Measurements from ENCODE around the gene PLEKHG4.

PLEKHG4 gene

DNA sequence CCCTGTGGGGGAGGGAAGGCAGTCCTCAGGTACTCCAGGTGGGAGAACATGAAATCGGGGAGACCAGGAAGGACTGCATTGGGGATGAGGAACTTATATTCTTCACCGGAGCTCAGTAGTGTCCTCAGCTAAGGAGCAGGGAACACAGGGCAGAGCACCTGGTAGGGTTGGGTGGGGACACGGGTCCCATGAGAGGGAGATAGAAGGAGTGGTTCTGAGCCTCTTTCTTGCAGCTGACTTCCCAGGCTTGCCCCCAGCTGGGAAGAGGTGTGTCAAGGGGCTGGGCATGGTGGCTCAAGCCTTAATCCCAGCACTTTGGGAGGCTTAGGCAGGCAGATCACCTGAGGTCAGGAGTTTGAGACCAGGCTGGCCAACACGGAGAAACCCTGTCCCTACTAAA is 34.1 kb upstream of the PLEKHG4 start:
- no peak for DNase-seq

DNA sequence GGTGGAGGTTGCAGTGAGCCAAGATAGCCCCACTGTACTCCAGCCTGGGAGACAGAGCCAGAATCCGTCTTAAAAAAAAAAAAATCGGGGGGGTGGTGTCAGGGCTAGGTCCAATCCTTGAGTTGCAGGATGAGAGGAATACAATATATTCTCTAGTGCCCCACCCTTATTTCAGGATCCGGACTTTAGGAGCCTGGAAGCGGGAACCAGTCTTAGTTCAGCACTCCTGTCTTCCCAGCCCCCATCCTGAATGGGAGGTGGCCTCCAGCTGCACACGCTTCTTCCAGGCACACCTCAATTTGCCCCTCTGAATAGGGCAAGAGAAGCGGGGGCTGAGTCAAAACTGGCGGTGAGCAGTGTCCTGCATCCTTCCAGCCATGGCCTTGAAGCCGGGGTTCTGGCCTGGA is 33.7 kb upstream of the PLEKHG4 start:
- no peak for DNase-seq

DNA sequence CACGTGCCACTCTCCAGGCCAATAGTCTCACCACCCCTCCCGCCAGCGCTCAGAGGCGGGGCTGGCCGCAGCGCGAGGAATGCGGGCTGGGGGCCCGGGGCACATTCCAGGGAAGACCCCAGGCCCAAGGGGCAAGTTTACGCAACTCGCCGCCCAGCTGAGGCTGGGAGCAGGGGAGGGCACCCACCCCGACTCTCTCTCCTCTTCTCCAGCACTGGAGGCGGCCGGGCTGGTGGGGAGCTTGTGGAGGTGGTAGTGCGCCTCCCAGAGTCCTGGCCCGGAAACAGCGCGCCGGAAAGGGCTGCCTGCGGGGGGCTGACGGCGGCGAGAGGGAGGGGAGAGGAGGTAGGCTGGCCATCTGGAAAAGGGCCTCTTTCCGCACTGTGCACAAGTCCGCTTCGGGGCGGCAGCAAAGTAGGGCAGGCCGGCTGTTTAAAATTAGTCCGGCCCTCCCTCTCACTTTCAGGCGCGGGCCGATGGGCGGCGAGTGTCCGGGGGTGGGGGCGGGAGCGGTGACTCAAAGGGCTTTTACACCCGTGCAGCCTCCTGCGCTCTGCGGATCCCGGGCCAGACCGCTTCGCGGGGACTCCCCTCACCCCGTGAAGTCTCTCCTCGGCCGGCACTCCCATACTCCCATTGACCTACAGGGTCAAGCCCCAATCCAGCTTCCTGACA is 33.1 kb upstream of the PLEKHG4 start:
- DNase-seq, result peak; percentile 45

- DNase-seq, result peak; percentile 67
Observed at GRCh38 chr16:67246756-67247191, 32.6 kb upstream of the PLEKHG4 start.

GRCh38 chr16:67247192-67248072 is 31.9 kb upstream of the PLEKHG4 start, which contains the start of gene FHOD1:
TSS of gene FHOD1 (minus strand) at chr16:67247481. CDS start at chr16:67247410, 71 bp downstream.
- DNase-seq, result peak; percentile 98

DNA sequence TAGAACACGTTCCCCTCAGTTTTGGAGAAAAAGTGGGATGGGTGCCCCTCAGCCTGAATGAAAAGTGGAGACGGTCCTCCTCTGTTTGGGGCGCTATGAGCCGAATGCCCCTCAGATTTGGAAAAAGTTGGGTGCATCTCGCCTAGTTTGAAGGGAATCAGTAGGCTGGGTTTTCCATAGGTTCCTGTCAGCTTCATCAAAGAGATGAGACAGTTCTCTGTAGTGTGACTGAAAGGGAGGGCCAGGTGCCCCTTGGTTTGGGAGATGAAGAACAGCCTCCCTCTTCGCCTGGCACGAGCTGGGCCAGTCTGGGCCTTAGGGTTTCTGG is 31.3 kb upstream of the PLEKHG4 start:
- DNase-seq, result no peak

- peak; percentile 39 for DNase-seq
Observed at GRCh38 chr16:67248401-67249177, 30.7 kb upstream of the PLEKHG4 start, which contains the start of gene SLC9A5. TSS of gene SLC9A5 (plus strand) at chr16:67248979. CDS start at chr16:67249015, 36 bp downstream.

DNA sequence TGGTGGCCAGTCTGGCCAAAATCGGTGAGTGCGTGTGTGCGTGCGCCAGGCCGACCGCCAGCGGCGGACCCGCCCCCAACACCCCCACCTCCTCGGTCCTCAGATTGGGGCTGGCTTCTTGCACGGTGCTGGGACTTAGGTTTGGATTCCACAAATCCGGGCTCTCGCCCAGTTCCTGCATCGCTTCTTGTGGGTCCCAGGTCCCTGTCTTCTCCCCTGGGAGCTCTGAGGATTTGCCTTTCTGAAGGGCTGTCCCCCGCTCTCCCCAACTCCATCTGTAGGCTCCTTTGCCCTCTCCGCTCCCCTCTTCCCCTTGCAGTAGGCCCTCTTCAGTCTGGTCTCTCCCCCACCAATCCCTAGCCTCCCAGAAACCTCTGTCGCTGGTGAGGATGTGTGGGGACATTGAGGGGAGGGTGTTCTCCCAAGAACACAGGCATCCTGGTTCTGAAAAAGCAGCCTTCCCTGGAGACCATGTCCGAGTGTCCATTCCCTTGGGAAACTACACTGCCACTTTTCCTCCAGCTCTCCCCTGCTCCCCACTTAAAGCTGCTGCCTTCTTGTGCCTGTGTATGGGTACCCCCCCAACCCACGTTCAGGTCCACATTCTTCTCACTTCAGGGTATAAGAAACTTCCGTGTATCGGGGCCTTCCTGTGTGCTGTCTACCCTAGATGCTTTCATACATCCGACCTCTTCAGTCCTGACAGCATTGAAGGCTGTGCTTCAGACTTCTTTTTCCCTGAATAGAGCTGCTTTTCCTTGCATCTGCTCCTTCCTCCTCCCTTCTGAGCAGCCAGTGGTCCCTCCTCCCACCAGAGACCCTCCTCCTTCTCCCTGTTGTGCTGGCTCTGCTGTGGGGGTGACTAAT is 29.9 kb upstream of the PLEKHG4 start:
- DNase-seq, result no peak

GRCh38 chr16:67250045-67250327 is 29.3 kb upstream of the PLEKHG4 start:
- DNase-seq, result no peak

DNA sequence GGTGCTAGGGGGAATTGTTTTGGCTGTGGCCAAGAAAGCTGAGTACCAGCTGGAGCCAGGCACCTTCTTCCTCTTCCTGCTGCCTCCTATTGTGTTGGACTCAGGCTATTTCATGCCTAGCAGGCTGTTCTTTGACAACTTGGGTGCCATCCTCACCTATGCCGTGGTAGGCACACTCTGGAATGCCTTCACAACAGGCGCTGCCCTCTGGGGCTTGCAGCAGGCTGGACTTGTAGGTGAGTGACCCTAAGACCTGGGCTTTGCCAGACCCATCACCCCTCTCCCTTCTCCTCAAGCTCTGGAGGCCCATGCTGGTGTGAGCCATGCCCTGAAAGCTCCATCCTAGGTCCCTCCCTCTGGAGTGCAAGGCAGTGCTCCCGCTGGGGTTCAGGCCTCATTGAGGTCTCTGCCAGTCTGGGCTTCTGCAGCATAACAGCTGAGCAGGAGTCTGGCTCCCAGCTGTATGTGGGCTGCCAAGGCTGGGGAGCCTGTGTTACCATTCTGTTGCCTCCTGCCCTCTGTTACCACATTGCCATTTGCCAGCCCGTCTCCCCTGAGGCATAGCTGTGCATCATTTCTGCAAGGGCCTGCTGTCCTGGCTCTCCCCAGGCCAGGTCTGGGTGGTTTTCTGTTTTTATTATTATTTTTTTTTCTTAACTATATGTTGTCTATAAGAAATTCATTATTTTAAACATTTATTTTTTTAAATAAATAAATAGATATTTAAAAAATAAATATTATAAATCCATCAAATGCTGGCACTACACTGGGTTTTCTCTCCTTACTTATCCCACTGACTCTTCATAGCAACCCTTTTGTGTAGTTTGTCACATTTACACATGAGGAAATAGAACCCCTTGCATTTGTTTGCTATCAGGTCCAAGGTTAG is 26.5 kb upstream of the PLEKHG4 start:
- no peak for DNase-seq

- DNase-seq, result no peak
Observed at GRCh38 chr16:67254801-67255552, 24.4 kb upstream of the PLEKHG4 start.

- DNase-seq, result no peak
Observed at GRCh38 chr16:67255553-67256221, 23.6 kb upstream of the PLEKHG4 start.

- no peak for DNase-seq
Observed at GRCh38 chr16:67256701-67257230, 22.6 kb upstream of the PLEKHG4 start.

GRCh38 chr16:67257486-67258160 is 21.7 kb upstream of the PLEKHG4 start:
- no peak for DNase-seq

DNA sequence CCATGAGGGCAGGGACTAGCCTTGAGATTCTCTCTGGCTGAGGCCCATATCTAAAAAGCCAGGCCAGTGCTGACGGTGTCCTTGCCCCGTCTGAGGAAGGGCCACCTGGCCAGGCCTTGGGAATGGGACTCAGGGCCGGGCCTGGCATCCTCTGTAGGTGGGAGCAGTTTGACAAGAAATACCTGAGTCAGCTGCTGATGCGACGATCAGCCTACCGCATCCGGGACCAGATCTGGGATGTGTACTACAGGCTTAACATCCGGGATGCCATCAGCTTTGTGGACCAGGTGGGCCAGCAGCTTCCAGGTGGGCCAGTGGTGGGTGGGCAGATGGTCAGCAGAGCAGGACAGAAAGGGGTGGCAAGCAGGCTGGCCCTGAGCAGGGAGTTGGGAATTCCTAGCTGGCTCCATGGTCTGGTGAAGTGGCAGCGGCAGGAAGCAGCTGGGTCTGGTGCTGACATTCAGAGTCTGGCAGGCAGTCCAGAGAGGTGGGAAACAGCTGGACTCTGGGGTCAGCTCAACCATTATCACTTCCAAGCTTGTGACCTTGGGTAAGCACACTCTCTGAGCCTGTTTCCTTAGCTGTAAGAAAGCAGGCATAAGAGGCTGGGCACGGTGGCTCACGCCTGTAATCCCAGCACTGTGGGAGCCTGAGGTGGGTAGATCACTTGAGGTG is 21.0 kb upstream of the PLEKHG4 start:
- DNase-seq, result no peak

DNA sequence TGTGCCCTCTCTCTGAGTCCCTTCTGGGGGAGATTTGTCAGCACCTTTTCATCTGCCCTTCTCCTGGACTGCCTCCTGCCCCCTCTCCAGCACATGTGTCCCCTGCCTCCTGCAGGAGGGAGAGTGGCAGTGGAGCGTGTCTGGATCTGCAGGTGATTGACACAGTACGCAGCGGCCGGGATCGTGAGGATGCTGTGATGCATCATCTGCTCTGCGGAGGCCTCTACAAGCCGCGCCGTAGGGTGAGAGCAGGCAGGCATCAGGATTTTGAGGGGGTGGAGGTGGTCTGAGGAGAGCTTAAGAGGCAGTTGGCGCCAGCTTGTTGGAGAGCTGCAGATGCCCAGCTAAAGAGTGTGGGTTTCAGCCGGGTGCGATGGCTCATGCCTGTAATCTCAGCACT is 19.6 kb upstream of the PLEKHG4 start:
- no peak for DNase-seq

GRCh38 chr16:67260426-67261063 is 18.8 kb upstream of the PLEKHG4 start:
- peak; percentile 26 for DNase-seq

DNA sequence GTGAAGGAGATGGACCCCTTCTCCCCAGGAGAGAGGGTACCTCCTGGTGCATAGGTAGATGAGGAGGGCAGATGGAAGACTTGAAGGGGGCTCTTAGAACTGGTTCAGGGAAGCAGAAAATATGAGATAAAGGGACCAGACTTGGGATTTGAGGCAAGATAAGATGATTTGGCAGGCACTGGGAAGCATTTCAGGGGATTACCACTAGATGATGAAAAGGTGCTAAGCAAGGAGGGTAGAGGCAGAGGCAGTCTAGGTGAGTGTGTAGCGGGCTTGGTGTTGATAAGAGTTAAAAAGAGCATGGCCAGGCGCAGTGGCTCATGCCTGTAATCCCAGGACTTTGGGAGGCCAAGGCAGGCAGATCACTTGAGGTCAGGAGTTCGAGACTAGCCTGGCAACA is 16.1 kb upstream of the PLEKHG4 start:
- no peak for DNase-seq

Measured in CD4-positive, alpha-beta T cell treated with Interleukin-6 for 4 hours (primary cell).